ENCODE measurements around the gene NEU3.

- TF ChIP-seq CTCF (conservative IDR thresholded peaks at IDR 0.05; ENCODE audit: low read depth, low read length) (no peak), POLR2A (IDR thresholded peaks at IDR 0.05; ENCODE audit: low read depth, low read length) (no peak), MAFK (IDR thresholded peaks at IDR 0.05; ENCODE audit: low read depth, low read length) (no peak), CEBPB (IDR thresholded peaks at IDR 0.05; ENCODE audit: low read depth, low read length) (no peak), FOS (IDR thresholded peaks at IDR 0.05; ENCODE audit: low read depth, low read length) (no peak), BHLHE40 (IDR thresholded peaks at IDR 0.05; ENCODE audit: low read depth, low read length) (no peak), SMC3 (IDR thresholded peaks at IDR 0.05; ENCODE audit: low read depth, low read length) (no peak), RFX5 (IDR thresholded peaks at IDR 0.05; ENCODE audit: low read depth, low read length) (no peak), MXI1 (IDR thresholded peaks at IDR 0.05; ENCODE audit: borderline replicate concordance, low read depth, low read length) (no peak)
- TF ChIP-seq, protein P1, sequence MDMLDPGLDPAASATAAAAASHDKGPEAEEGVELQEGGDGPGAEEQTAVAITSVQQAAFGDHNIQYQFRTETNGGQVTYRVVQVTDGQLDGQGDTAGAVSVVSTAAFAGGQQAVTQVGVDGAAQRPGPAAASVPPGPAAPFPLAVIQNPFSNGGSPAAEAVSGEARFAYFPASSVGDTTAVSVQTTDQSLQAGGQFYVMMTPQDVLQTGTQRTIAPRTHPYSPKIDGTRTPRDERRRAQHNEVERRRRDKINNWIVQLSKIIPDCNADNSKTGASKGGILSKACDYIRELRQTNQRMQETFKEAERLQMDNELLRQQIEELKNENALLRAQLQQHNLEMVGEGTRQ (IDR thresholded peaks at IDR 0.05; ENCODE audit: low read depth, low read length): no peak
- TF ChIP-seq, protein P2, sequence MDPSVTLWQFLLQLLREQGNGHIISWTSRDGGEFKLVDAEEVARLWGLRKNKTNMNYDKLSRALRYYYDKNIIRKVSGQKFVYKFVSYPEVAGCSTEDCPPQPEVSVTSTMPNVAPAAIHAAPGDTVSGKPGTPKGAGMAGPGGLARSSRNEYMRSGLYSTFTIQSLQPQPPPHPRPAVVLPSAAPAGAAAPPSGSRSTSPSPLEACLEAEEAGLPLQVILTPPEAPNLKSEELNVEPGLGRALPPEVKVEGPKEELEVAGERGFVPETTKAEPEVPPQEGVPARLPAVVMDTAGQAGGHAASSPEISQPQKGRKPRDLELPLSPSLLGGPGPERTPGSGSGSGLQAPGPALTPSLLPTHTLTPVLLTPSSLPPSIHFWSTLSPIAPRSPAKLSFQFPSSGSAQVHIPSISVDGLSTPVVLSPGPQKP (IDR thresholded peaks at IDR 0.05; ENCODE audit: borderline replicate concordance, low read depth, low read length): no peak
Observed at GRCh38 chr11:74954199-74954598, 34.5 kb upstream of the NEU3 start.
